LNCAP (cell line): Measurements from ENCODE around the gene PARP2.
A peak's percentile ranks its signal among the peaks of the same experiment; 100 is the strongest.

Experiments
- CTCF ChIP-seq: fragments of 450-650 bp; IDR thresholded peaks from 2 replicates; pipeline ENCODE4 v1.5.1; 2017; ENCODE audit warnings: mild to moderate bottlenecking

PARP2 gene

GRCh38 chr14:20314026-20314425, 29.4 kb upstream of the PARP2 start:
- no peak for TF ChIP-seq CTCF

GRCh38 chr14:20317720-20318119, 25.7 kb upstream of the PARP2 start:
- no peak for TF ChIP-seq CTCF

- TF ChIP-seq CTCF = peak; percentile 76
Measured at GRCh38 chr14:20327005-20327869, 16.2 kb upstream of the PARP2 start.

- no peak for TF ChIP-seq CTCF
Measured at GRCh38 chr14:20328705-20329104, 14.7 kb upstream of the PARP2 start.

- TF ChIP-seq CTCF = no peak
Measured at GRCh38 chr14:20329355-20329754, 14.1 kb upstream of the PARP2 start.

GRCh38 chr14:20331053-20331613, 12.3 kb upstream of the PARP2 start:
- TF ChIP-seq CTCF = no peak

GRCh38 chr14:20332431-20332787, 11.0 kb upstream of the PARP2 start:
- TF ChIP-seq CTCF = no peak
